Suprapubic skin (tissue), 3 donors: ENCODE data around the gene TGFBR3.

Experiments
- EP300 ChIP-seq: sonication (generic); formaldehyde crosslinking; IDR thresholded peaks from one replicate; pipeline ENCODE4 v1.6.1; 2017; ENCODE audit warnings: antibody characterized with exemption
- TF ChIP-seq, protein P1 (sequence below), 2 donors: fragments of 200-600 bp in 1 of 2; fragments of 450-650 bp in 1 of 2; sonication (generic) in 1 of 2; IDR thresholded peaks; one replicate each; pipeline ENCODE4 v1.5.1; 2016 to 2019; ENCODE audit warnings: antibody characterized with exemption in 2 of 2, mild to moderate bottlenecking in 1 of 2, moderate library complexity in 1 of 2

DNA sequence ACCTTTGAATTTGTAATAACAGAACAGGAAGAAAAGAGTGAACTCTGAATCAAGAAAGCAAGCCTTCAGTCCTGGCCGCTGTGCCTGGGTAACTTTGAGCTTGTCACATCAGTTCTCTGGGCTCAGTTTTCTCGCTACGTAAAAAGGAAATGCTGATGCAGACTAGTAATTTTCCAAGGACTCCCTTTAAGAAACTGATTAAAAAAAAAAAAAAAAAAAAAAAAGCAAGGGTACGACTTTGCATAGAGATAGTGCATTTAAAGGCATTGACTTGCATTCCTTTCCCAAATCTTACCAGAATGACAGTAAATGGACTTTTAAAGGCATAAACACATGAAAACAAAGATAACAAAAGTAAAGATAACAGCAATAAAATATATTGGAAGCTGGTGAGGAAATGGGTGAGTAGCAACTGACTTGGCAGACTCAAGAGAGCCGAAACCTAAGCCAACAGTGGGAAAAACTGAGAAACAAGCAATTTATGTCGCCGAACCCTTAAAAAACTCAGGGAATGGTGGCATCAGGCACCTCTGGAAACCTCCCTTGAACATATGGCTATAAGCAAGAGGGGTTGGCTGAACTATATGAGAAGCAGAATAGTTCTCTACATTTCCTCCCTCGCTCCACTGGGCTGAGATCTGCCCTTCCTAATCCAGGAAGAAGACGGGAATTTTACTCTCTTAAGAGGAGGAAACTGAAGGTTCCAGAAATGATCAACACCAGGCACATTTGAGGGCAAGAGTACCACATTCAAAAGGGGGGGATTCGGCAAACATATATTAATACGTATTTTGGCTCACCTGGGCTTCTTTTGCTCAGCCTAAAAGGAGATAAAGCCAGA lies 196.1 kb downstream of the TGFBR3 start:
- TF ChIP-seq, protein P1, sequence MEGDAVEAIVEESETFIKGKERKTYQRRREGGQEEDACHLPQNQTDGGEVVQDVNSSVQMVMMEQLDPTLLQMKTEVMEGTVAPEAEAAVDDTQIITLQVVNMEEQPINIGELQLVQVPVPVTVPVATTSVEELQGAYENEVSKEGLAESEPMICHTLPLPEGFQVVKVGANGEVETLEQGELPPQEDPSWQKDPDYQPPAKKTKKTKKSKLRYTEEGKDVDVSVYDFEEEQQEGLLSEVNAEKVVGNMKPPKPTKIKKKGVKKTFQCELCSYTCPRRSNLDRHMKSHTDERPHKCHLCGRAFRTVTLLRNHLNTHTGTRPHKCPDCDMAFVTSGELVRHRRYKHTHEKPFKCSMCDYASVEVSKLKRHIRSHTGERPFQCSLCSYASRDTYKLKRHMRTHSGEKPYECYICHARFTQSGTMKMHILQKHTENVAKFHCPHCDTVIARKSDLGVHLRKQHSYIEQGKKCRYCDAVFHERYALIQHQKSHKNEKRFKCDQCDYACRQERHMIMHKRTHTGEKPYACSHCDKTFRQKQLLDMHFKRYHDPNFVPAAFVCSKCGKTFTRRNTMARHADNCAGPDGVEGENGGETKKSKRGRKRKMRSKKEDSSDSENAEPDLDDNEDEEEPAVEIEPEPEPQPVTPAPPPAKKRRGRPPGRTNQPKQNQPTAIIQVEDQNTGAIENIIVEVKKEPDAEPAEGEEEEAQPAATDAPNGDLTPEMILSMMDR (IDR thresholded peaks at IDR 0.05) = no peak
- TF ChIP-seq EP300 = no peak
